A549 (cell line): ENCODE measurements around the gene RBM39. TPM values are rescaled to one million over a fixed set of nuclear protein-coding genes. Genes with fewer than 3 reads are reported as not detected.
A peak's percentile ranks its signal among the peaks of the same experiment; 100 is the strongest.

Source experiments
- ATAC-seq, 2 experiments: fragments of 200-7000 bp in 1 of 2; fragments of >200 bp in 1 of 2; cut with Nextera tagmentation in 1 of 2; cut with Tn5 transposase in 1 of 2; 3 replicates each; pipeline versions ENCODE4 v1.8.0 to v1.9.1; 2018 to 2020; ENCODE audit warnings: mild to moderate bottlenecking in 1 of 2, moderate library complexity in 1 of 2
- CTCF ChIA-PET: fragments of 300-600 bp; sonication (Branson Sonifier 250); formaldehyde crosslinking; extraction: SDS; loops from one replicate; lab custom pipeline; 2021; ENCODE audit warnings: antibody characterized with exemption, inconsistent platforms; lab: Yijun Ruan, JAX
- POLR2A ChIA-PET: fragments of 350-600 bp; formaldehyde crosslinking; extraction: SDS; loops from one replicate; lab custom pipeline; 2021; ENCODE audit warnings: antibody characterized with exemption, inconsistent platforms; lab: Yijun Ruan, JAX
- DNase-seq, 2 experiments: peaks; one replicate each; pipeline versions ENCODE4 v3.0.0 to v3.0.0-alpha.2; 2011 to 2016; ENCODE audit warnings: low read depth in 1 of 2, low spot score in 1 of 2
- FAIRE-seq: peaks from 2 replicates; lab custom pipeline; 2011; peaks lifted over from hg19 to GRCh38; lab: Jason Lieb, UNC
- H3K27ac ChIP-seq, 2 experiments: fragments of >200 bp; sonication (Bioruptor Twin); formaldehyde crosslinking; 3 replicates each; pipeline ENCODE4 v1.5.1; 2016 to 2017
- H3K4me1 ChIP-seq: fragments of >200 bp; sonication (Bioruptor Twin); formaldehyde crosslinking; 3 replicates; pipeline ENCODE4 v1.6.1; 2016
- H3K4me2 ChIP-seq: fragments of >200 bp; sonication (Bioruptor Twin); formaldehyde crosslinking; 3 replicates; pipeline ENCODE4 v1.6.1; 2016
- H3K4me3 ChIP-seq: fragments of >200 bp; sonication (Bioruptor Twin); formaldehyde crosslinking; 3 replicates; pipeline ENCODE4 v1.5.1; 2016
- H3K9me3 ChIP-seq: fragments of >200 bp; sonication (Bioruptor Twin); formaldehyde crosslinking; 3 replicates; pipeline ENCODE4 v1.6.1; 2016
- BHLHE40 ChIP-seq: IDR thresholded peaks from 2 replicates; pipeline ENCODE4 v1.6.1; 2012; ENCODE audit warnings: low read depth, low read length, inconsistent platforms
- CTCF ChIP-seq: fragments of >200 bp; sonication (Bioruptor Twin); formaldehyde crosslinking; IDR thresholded peaks from 3 replicates; pipeline ENCODE4 v1.5.1; 2016
- FOXS1 ChIP-seq: fragments of 250-450 bp; sonication (Bioruptor Pico); IDR thresholded peaks from 2 replicates; pipeline ENCODE4 v1.5.0; 2020; ENCODE audit warnings: mild to moderate bottlenecking, moderate library complexity
- GATA3 ChIP-seq: IDR thresholded peaks from 2 replicates; pipeline ENCODE4 v1.6.1; 2012; ENCODE audit warnings: borderline replicate concordance
- HES2 ChIP-seq: fragments of >200 bp; sonication (Bioruptor Twin); formaldehyde crosslinking; IDR thresholded peaks from 2 replicates; pipeline ENCODE4 v1.6.1; 2016
- HEYL ChIP-seq: fragments of 250-450 bp; sonication (Bioruptor Pico); IDR thresholded peaks from 2 replicates; pipeline ENCODE4 v1.8.0; 2021; ENCODE audit warnings: mild to moderate bottlenecking, moderate library complexity
- HOXA7 ChIP-seq: fragments of 250-450 bp; sonication (Bioruptor Pico); IDR thresholded peaks from 2 replicates; pipeline ENCODE4 v1.5.0; 2020; ENCODE audit warnings: mild to moderate bottlenecking, moderate library complexity
- JUN ChIP-seq, 2 experiments: fragments of >200 bp; sonication (Bioruptor Twin); formaldehyde crosslinking; IDR thresholded peaks; 2 replicates in 1 of 2; 3 replicates in 1 of 2; pipeline ENCODE4 v1.6.1; 2016 to 2017
- JUNB ChIP-seq: fragments of >200 bp; sonication (Bioruptor Twin); formaldehyde crosslinking; IDR thresholded peaks from 2 replicates; pipeline ENCODE4 v1.6.1; 2016
- MYC ChIP-seq: IDR thresholded peaks from 2 replicates; pipeline ENCODE4 v1.6.1; 2012; ENCODE audit warnings: mild to moderate bottlenecking, inconsistent platforms, low read length, improper control_type of control experiment, borderline replicate concordance
- PHF8 ChIP-seq: fragments of 200-600 bp; sonication (generic); IDR thresholded peaks from 2 replicates; pipeline ENCODE4 v1.6.1; 2016; ENCODE audit warnings: low read depth, mild to moderate bottlenecking, antibody characterized with exemption, moderate library complexity, borderline replicate concordance
- POLR2AphosphoS2 ChIP-seq: conservative IDR thresholded peaks from 2 replicates; pipeline ENCODE4 v1.6.1; 2012; ENCODE audit warnings: low read length, improper control_type of control experiment, inconsistent platforms
- ZC3H11A ChIP-seq: fragments of 450-650 bp; IDR thresholded peaks from 2 replicates; pipeline ENCODE4 v1.6.1; 2014; ENCODE audit warnings: antibody characterized with exemption, mild to moderate bottlenecking
- WGBS: methylation state at CpG from one replicate; pipeline ENCODE4 v1.1.6; 2017; ENCODE audit errors: missing lambda C conversion rate; 5-methylcytosine and 5-hydroxymethylcytosine counted together
- polyA plus RNA-seq, 4 experiments: library from polyadenylated mRNA; depleted of rRNA in 3 of 4; stranded (reverse); fragments of >200 nt; fragmentation: RNase III in 1 of 4; extraction: RNeasy Plus Mini Kit Qiagen cat#74134 plus additional on column Dnase treatment in 1 of 4; gene quantifications; 2 replicates in 3 of 4; 3 replicates in 1 of 4; pipeline ENCODE4 v1.2.3, GENCODE V29; 2011 to 2017
- TF ChIP-seq, protein P1 (sequence below): fragments of 250-450 bp; sonication (Bioruptor Pico); IDR thresholded peaks from 2 replicates; pipeline ENCODE4 v1.5.0; 2020; ENCODE audit warnings: low read depth, mild to moderate bottlenecking, moderate library complexity

RBM39 gene
- polyA plus RNA-seq, 2 of the 4 experiments (the other 2 are of a cell fraction): 127 to 212 TPM

- H3K4me1 ChIP-seq: peaks cover 60% of the 10 kb centered on the region
- DNase-seq (no peak), FAIRE-seq (no peak), ATAC-seq (no peak)
- ChIA-PET POLR2A (interaction anchor here (0.7 to 2.7 kb wide), 2 partner anchors 10 to 151 kb away, joined by 3 to 11 read pairs; partner anchors contain the start of gene RBM39), CTCF (interaction anchor here (0.6 to 2.7 kb wide), 2 partner anchors 138 to 152 kb away, joined by 4 to 11 read pairs; no protein-coding TSS in a partner anchor)
- 57% methylated on average over 1 of the region's 1 CpG for WGBS
- no peaks in the 10 kb centered on the region for H3K9me3 ChIP-seq
- H3K4me2 ChIP-seq: no peak overlapping the region
- H3K27ac ChIP-seq: no peak overlapping the region
- H3K4me3 ChIP-seq: no peak overlapping the region
- no peak for TF ChIP-seq HES2
- no peak for TF ChIP-seq PHF8
- no peak for TF ChIP-seq JUNB
- TF ChIP-seq CTCF: no peak
- TF ChIP-seq HEYL (CRISPR knock-in tag): no peak
- no peak for TF ChIP-seq ZC3H11A
- TF ChIP-seq FOXS1 (CRISPR knock-in tag): no peak
- TF ChIP-seq, protein P1, sequence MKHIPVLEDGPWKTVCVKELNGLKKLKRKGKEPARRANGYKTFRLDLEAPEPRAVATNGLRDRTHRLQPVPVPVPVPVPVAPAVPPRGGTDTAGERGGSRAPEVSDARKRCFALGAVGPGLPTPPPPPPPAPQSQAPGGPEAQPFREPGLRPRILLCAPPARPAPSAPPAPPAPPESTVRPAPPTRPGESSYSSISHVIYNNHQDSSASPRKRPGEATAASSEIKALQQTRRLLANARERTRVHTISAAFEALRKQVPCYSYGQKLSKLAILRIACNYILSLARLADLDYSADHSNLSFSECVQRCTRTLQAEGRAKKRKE (CRISPR knock-in tag): no peak
- TF ChIP-seq GATA3: no peak
- TF ChIP-seq MYC: no peak
These were observed 9.4 kb downstream of the RBM39 start for GRCh38 chr20:35732644-35732982.

- TF ChIP-seq JUN (IDR thresholded peaks at IDR 0.05) (no peak), POLR2AphosphoS2 (0 out of 2 replicates have a peak, but pooled peaks have one; percentile 18)
- TF ChIP-seq, protein P1 (CRISPR knock-in tag): no peak
- Histone ChIP-seq H3K4me2 (peak overlapping the region; percentile 27; the same call in 2 of the 3 replicates), H3K9me3 (no peaks in the 10 kb centered on the region), H3K4me3 (no peak overlapping the region), H3K4me1 (peaks cover 59% of the 10 kb centered on the region), H3K27ac (no peak overlapping the region)
- 89% methylated on average over 24 of the region's 24 CpGs for WGBS
- ChIA-PET CTCF (interaction anchor here (0.6 to 2.7 kb wide), 3 partner anchors 137 to 223 kb away, joined by 3 to 11 read pairs (median 4); partner anchors contain the start of gene SCAND1), POLR2A (interaction anchor here (0.7 to 4.0 kb wide), 3 partner anchors 10 to 152 kb away, joined by 3 to 38 read pairs (median 11); partner anchors contain the start of gene RBM39)
- no peak for ATAC-seq
- FAIRE-seq: no peak
- DNase-seq: no peak
These were observed 10.0 kb downstream of the RBM39 start for GRCh38 chr20:35731862-35732643.

- ChIA-PET POLR2A (interaction anchor here (1.3 to 4.0 kb wide), 2 partner anchors 11 to 153 kb away, joined by 5 to 38 read pairs; partner anchors contain the start of gene RBM39), CTCF (interaction anchor here (1.2 to 2.7 kb wide), 2 partner anchors 153 to 223 kb away, joined by 3 to 11 read pairs; partner anchors contain the start of gene SCAND1)
- Histone ChIP-seq H3K27ac (no peak overlapping the region), H3K4me3 (no peak overlapping the region), H3K4me1 (peaks cover 53% of the 10 kb centered on the region), H3K9me3 (no peaks in the 10 kb centered on the region), H3K4me2 (peak overlapping the region; percentile 27; the same call in 2 of the 3 replicates)
- WGBS: 70% methylated on average over 2 of the region's 2 CpGs
- ATAC-seq (no peak), DNase-seq (no peak), FAIRE-seq (no peak)
- TF ChIP-seq HOXA7 (CRISPR knock-in tag) (peak; percentile 66; the same call in 1 of the 2 replicates), BHLHE40 (no peak)
These were observed 10.6 kb downstream of the RBM39 start for GRCh38 chr20:35731469-35731788.
